Neural progenitor cell (in vitro differentiated cells): ENCODE results near the gene GPR62. TPM values are rescaled to one million over a fixed set of nuclear protein-coding genes. Genes with fewer than 3 reads are reported as not detected.

Experiments used
- DNase-seq: peaks from one replicate; pipeline ENCODE4 v3.0.0-alpha.2; 2016; ENCODE audit warnings: low spot score
- H2AFZ ChIP-seq: fragments of 200-600 bp; sonication (generic); replicated peaks from 2 replicates; pipeline ENCODE4 v1.6.1; 2016; ENCODE audit warnings: antibody characterized with exemption
- H3F3A ChIP-seq: fragments of 200-600 bp; sonication (generic); 2 replicates; pipeline ENCODE4 v1.6.1; 2016; ENCODE audit warnings: antibody characterized with exemption, low read depth
- H3K27ac ChIP-seq: fragments of 200-600 bp; sonication (generic); 2 replicates; pipeline ENCODE4 v1.5.1; 2016; ENCODE audit warnings: mild to moderate bottlenecking
- H3K27me3 ChIP-seq: fragments of 200-600 bp; sonication (generic); 2 replicates; pipeline ENCODE4 v1.6.1; 2016; ENCODE audit warnings: mild to moderate bottlenecking, moderate library complexity
- H3K36me3 ChIP-seq: fragments of 200-600 bp; sonication (generic); 2 replicates; pipeline ENCODE4 v1.5.1; 2016
- H3K4me1 ChIP-seq: fragments of 200-600 bp; sonication (generic); 2 replicates; pipeline ENCODE4 v1.6.1; 2016; ENCODE audit warnings: mixed run types
- H3K4me2 ChIP-seq: fragments of 200-600 bp; sonication (generic); 2 replicates; pipeline ENCODE4 v1.6.1; 2016
- H3K4me3 ChIP-seq: fragments of 200-600 bp; sonication (generic); 2 replicates; pipeline ENCODE4 v1.5.1; 2016
- H3K79me2 ChIP-seq: fragments of 200-600 bp; sonication (generic); 2 replicates; pipeline ENCODE4 v1.6.1; 2016; ENCODE audit warnings: low read depth
- H3K9ac ChIP-seq: fragments of 200-600 bp; sonication (generic); 2 replicates; pipeline ENCODE4 v1.6.1; 2016
- H3K9me3 ChIP-seq: fragments of 200-600 bp; sonication (generic); 2 replicates; pipeline ENCODE4 v1.5.1; 2016; ENCODE audit warnings: low read depth
- H4K20me1 ChIP-seq: fragments of 200-600 bp; sonication (generic); 2 replicates; pipeline ENCODE4 v1.6.1; 2016; ENCODE audit warnings: low read depth
- H3K27ac Mint-ChIP-seq: 3 replicates; pipeline ENCODE4 v1.8.0; 2021; ENCODE audit warnings: mixed read lengths
- H3K27me3 Mint-ChIP-seq: 2 replicates; pipeline ENCODE4 v1.8.0; 2022; ENCODE audit warnings: low read depth, mild to moderate bottlenecking, inconsistent platforms, moderate library complexity, mixed read lengths; ENCODE audit not compliant: insufficient read depth
- H3K36me3 Mint-ChIP-seq: 3 replicates; pipeline ENCODE4 v1.8.0; 2021; ENCODE audit warnings: mixed read lengths
- H3K4me1 Mint-ChIP-seq: 3 replicates; pipeline ENCODE4 v1.8.0; 2021; ENCODE audit warnings: mixed read lengths
- H3K4me3 Mint-ChIP-seq: 3 replicates; pipeline ENCODE4 v1.8.0; 2021; ENCODE audit warnings: mild to moderate bottlenecking, moderate library complexity, mixed read lengths
- H3K9me3 Mint-ChIP-seq: 3 replicates; pipeline ENCODE4 v1.8.0; 2020; ENCODE audit warnings: mixed read lengths
- EZH2 ChIP-seq: fragments of 200-600 bp; sonication (generic); IDR thresholded peaks from 2 replicates; pipeline ENCODE4 v1.6.1; 2017; ENCODE audit warnings: antibody characterized with exemption, mild to moderate bottlenecking, moderate library complexity
- EZH2phosphoT487 ChIP-seq: fragments of 200-600 bp; sonication (generic); IDR thresholded peaks from 2 replicates; pipeline ENCODE4 v1.6.1; 2017; ENCODE audit warnings: antibody characterized with exemption
- total RNA-seq: library from RNA; depleted of rRNA; stranded (reverse); fragments of >200 nt; gene quantifications from 2 replicates; pipeline ENCODE4 v1.2.3, GENCODE V29; 2015; ENCODE audit warnings: low replicate concordance
- TF ChIP-seq, protein P1 (sequence below): fragments of 200-600 bp; sonication (generic); IDR thresholded peaks from 2 replicates; pipeline ENCODE4 v1.5.1; 2017; ENCODE audit warnings: antibody characterized with exemption, mild to moderate bottlenecking

GPR62 gene
- total RNA-seq, 1 donor from 2014 or later, result 0.21 TPM

DNA sequence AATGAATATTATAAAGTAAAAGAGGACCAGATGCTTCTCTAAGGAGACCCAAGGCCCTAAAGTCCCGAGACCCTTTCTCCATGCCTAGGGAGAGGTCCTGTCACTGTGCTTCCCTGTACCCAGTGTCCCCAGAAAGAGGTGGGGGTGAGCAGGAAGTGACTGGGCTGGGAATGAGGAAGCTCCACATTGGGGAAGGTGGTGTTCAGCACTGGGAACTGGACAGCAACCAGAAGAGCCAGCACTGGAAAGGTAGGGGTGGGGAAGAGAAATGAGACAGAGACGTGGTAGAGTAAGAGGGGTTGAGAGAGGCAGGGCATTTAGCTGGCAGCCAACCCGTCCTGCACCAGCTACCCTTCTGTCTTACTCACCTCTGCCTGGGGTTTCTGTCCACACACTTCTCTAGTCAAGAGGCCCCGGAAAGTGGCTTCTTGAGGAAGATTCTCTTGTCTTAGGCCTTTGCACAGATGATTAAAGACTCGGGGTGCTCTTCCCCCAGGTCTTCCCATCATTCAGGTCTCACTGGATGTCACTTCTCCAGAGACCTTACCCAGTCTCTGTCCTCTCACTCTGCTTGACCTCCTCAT lies 25.7 kb upstream of the GPR62 start:
- Mint-ChIP-seq H3K9me3 (no peaks in the 10 kb centered on the region), H3K27me3 (peaks cover 4% of the 10 kb centered on the region), H3K36me3 (peaks cover 4% of the 10 kb centered on the region), H3K27ac (no peak overlapping the region), H3K4me3 (no peak overlapping the region), H3K4me1 (no peaks in the 10 kb centered on the region)
- H3K79me2 ChIP-seq, result no peaks in the 10 kb centered on the region
- H3K27ac ChIP-seq, result no peak overlapping the region
- no peak overlapping the region for H3K4me2 ChIP-seq
- H3K9me3 ChIP-seq, result no peaks in the 10 kb centered on the region
- H3F3A ChIP-seq, result no peaks in the 10 kb centered on the region
- H3K9ac ChIP-seq, result no peak overlapping the region
- H2AFZ ChIP-seq, result no peak overlapping the region
- H3K36me3 ChIP-seq, result no peaks in the 10 kb centered on the region
- peaks cover 19% of the 10 kb centered on the region for H4K20me1 ChIP-seq
- TF ChIP-seq EZH2 (no peak), EZH2phosphoT487 (no peak)
- TF ChIP-seq, protein P1, sequence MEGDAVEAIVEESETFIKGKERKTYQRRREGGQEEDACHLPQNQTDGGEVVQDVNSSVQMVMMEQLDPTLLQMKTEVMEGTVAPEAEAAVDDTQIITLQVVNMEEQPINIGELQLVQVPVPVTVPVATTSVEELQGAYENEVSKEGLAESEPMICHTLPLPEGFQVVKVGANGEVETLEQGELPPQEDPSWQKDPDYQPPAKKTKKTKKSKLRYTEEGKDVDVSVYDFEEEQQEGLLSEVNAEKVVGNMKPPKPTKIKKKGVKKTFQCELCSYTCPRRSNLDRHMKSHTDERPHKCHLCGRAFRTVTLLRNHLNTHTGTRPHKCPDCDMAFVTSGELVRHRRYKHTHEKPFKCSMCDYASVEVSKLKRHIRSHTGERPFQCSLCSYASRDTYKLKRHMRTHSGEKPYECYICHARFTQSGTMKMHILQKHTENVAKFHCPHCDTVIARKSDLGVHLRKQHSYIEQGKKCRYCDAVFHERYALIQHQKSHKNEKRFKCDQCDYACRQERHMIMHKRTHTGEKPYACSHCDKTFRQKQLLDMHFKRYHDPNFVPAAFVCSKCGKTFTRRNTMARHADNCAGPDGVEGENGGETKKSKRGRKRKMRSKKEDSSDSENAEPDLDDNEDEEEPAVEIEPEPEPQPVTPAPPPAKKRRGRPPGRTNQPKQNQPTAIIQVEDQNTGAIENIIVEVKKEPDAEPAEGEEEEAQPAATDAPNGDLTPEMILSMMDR, result no peak
- no peaks in the 10 kb centered on the region for H3K27me3 ChIP-seq
- DNase-seq, result peak; percentile 53
- H3K4me1 ChIP-seq, result no peaks in the 10 kb centered on the region
- H3K4me3 ChIP-seq, result no peak overlapping the region

DNA sequence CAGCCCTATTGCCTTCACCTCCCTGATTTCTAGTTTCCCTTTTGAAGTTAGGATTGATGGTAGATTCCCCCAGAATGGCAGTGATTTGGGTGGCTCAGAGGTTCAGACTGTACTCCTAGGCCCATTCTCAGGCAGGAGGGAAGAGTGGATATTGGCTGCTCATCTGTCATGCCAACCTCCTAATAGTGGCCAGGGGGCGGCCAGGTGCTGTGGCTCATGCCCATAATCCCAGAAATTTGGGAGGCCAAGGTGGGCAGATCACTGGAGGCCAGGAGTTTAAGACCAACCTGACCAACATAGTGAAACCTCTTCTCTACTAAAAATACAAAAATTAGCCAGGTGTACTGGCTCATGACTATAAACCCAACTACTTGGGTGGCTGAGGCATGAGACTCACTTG lies 24.7 kb upstream of the GPR62 start:
- H3K9ac ChIP-seq, result no peak overlapping the region
- TF ChIP-seq, protein P1, result no peak
- TF ChIP-seq EZH2 (no peak), EZH2phosphoT487 (no peak)
- H3K36me3 Mint-ChIP-seq, result peaks cover 8% of the 10 kb centered on the region
- no peak overlapping the region for H2AFZ ChIP-seq
- no peak overlapping the region for H3K27ac ChIP-seq
- H3K36me3 ChIP-seq, result no peaks in the 10 kb centered on the region
- peaks cover 19% of the 10 kb centered on the region for H4K20me1 ChIP-seq
- no peak for DNase-seq
- no peak overlapping the region for H3K4me3 Mint-ChIP-seq
- no peaks in the 10 kb centered on the region for H3K9me3 ChIP-seq
- H3K4me2 ChIP-seq, result no peak overlapping the region
- no peaks in the 10 kb centered on the region for H3K79me2 ChIP-seq
- peaks cover 4% of the 10 kb centered on the region for H3K27me3 Mint-ChIP-seq
- H3K27me3 ChIP-seq, result no peaks in the 10 kb centered on the region
- no peak overlapping the region for H3K4me3 ChIP-seq
- no peak overlapping the region for H3K27ac Mint-ChIP-seq
- H3K4me1 Mint-ChIP-seq, result no peaks in the 10 kb centered on the region
- H3K9me3 Mint-ChIP-seq, result no peaks in the 10 kb centered on the region
- H3F3A ChIP-seq, result no peaks in the 10 kb centered on the region
- no peaks in the 10 kb centered on the region for H3K4me1 ChIP-seq

DNA sequence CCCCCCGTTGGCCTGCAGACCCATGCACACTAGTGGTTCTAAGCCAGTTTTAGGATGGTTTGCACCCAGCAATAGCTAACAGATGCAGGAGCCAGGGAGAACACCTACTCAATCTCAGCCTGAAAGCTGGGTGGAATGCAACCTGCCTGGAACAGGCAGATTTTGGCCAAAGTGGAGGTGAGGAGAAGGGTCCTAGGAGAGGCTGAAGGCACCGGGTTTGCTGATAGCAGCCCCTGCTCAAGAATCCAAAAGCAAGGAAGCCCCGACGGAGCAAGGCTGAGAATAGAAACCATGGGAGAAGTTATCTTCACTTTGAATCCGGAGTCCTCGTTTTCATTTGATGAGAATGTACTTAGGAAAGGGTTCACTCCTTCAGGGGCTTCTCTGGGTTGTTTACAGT lies 23.4 kb upstream of the GPR62 start:
- H3K36me3 ChIP-seq, result no peaks in the 10 kb centered on the region
- H3K27me3 Mint-ChIP-seq, result peaks cover 4% of the 10 kb centered on the region
- H3K4me3 Mint-ChIP-seq, result no peak overlapping the region
- H3K4me3 ChIP-seq, result no peak overlapping the region
- no peaks in the 10 kb centered on the region for H3K9me3 Mint-ChIP-seq
- no peaks in the 10 kb centered on the region for H3K4me1 ChIP-seq
- no peak for DNase-seq
- H3K27ac ChIP-seq, result no peak overlapping the region
- no peak overlapping the region for H3K4me2 ChIP-seq
- H3K36me3 Mint-ChIP-seq, result peaks cover 9% of the 10 kb centered on the region
- peaks cover 19% of the 10 kb centered on the region for H4K20me1 ChIP-seq
- no peaks in the 10 kb centered on the region for H3K4me1 Mint-ChIP-seq
- H2AFZ ChIP-seq, result no peak overlapping the region
- TF ChIP-seq EZH2phosphoT487 (no peak), EZH2 (no peak)
- TF ChIP-seq, protein P1, result no peak
- no peaks in the 10 kb centered on the region for H3F3A ChIP-seq
- H3K27me3 ChIP-seq, result no peaks in the 10 kb centered on the region
- no peak overlapping the region for H3K27ac Mint-ChIP-seq
- H3K9me3 ChIP-seq, result no peaks in the 10 kb centered on the region
- H3K79me2 ChIP-seq, result no peaks in the 10 kb centered on the region
- H3K9ac ChIP-seq, result no peak overlapping the region
